ENCODE results near the gene FAM81B.

DNA sequence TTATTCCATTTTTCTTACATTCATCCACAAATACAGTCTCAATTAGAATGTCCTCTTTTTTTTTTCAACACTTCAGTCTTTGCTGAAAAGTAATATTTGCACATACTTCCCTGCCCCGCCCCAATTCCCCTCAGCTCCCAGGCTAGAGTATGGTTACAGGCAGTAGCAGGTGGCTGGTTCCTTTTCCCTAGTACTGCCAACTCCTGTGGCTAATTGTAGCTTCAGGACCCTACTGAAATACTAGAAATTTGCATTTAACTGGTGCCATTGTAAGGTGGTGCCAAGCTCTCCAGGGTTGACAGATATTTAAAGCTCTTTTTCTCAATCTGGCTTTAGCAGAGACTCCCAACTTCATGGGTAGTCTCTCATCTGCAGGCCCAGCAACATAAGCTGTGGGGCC, 80.3 kb downstream of the FAM81B start:
- TF ChIP-seq EP300 (IDR thresholded peaks at IDR 0.05) (no peak), NR3C1 (IDR thresholded peaks at IDR 0.05) (no peak), SREBF2 (IDR thresholded peaks at IDR 0.05) (no peak), CHD2 (IDR thresholded peaks at IDR 0.05; ENCODE audit: low read length, partially characterized antibody) (no peak), TP53 (CRISPR knock-in tag; IDR thresholded peaks at IDR 0.05) (no peak), SMC3 (IDR thresholded peaks at IDR 0.05) (no peak), CBX2 (IDR thresholded peaks at IDR 0.05; ENCODE audit: borderline replicate concordance, low read depth) (no peak), RCOR1 (IDR thresholded peaks at IDR 0.05; ENCODE audit: low read depth, low read length) (no peak), RAD21 (conservative IDR thresholded peaks at IDR 0.05 in 1 of 2, IDR thresholded peaks at IDR 0.05 in 1 of 2) (no peak), RNF2 (IDR thresholded peaks at IDR 0.05; ENCODE audit: borderline replicate concordance, low read depth) (no peak)
- TF ChIP-seq, protein P1, sequence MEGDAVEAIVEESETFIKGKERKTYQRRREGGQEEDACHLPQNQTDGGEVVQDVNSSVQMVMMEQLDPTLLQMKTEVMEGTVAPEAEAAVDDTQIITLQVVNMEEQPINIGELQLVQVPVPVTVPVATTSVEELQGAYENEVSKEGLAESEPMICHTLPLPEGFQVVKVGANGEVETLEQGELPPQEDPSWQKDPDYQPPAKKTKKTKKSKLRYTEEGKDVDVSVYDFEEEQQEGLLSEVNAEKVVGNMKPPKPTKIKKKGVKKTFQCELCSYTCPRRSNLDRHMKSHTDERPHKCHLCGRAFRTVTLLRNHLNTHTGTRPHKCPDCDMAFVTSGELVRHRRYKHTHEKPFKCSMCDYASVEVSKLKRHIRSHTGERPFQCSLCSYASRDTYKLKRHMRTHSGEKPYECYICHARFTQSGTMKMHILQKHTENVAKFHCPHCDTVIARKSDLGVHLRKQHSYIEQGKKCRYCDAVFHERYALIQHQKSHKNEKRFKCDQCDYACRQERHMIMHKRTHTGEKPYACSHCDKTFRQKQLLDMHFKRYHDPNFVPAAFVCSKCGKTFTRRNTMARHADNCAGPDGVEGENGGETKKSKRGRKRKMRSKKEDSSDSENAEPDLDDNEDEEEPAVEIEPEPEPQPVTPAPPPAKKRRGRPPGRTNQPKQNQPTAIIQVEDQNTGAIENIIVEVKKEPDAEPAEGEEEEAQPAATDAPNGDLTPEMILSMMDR (IDR thresholded peaks at IDR 0.05): no peak
- TF ChIP-seq, protein P2, sequence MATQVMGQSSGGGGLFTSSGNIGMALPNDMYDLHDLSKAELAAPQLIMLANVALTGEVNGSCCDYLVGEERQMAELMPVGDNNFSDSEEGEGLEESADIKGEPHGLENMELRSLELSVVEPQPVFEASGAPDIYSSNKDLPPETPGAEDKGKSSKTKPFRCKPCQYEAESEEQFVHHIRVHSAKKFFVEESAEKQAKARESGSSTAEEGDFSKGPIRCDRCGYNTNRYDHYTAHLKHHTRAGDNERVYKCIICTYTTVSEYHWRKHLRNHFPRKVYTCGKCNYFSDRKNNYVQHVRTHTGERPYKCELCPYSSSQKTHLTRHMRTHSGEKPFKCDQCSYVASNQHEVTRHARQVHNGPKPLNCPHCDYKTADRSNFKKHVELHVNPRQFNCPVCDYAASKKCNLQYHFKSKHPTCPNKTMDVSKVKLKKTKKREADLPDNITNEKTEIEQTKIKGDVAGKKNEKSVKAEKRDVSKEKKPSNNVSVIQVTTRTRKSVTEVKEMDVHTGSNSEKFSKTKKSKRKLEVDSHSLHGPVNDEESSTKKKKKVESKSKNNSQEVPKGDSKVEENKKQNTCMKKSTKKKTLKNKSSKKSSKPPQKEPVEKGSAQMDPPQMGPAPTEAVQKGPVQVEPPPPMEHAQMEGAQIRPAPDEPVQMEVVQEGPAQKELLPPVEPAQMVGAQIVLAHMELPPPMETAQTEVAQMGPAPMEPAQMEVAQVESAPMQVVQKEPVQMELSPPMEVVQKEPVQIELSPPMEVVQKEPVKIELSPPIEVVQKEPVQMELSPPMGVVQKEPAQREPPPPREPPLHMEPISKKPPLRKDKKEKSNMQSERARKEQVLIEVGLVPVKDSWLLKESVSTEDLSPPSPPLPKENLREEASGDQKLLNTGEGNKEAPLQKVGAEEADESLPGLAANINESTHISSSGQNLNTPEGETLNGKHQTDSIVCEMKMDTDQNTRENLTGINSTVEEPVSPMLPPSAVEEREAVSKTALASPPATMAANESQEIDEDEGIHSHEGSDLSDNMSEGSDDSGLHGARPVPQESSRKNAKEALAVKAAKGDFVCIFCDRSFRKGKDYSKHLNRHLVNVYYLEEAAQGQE (IDR thresholded peaks at IDR 0.05): no peak
